HEK293T (cell line): Measurements from ENCODE around the gene NT5C3A.

Experiments
- FOXA1 ChIP-seq: fragments of 450-650 bp; IDR thresholded peaks from 2 replicates; pipeline ENCODE4 v1.6.1; 2016; ENCODE audit warnings: mild to moderate bottlenecking
- FOXK2 ChIP-seq: fragments of 450-650 bp; IDR thresholded peaks from 2 replicates; pipeline ENCODE4 v1.6.1; 2016; ENCODE audit warnings: mild to moderate bottlenecking
- L3MBTL2 ChIP-seq: fragments of 450-650 bp; conservative IDR thresholded peaks from 2 replicates; pipeline ENCODE4 v1.6.1; 2016; ENCODE audit warnings: mild to moderate bottlenecking
- NFRKB ChIP-seq: fragments of 450-650 bp; IDR thresholded peaks from 2 replicates; pipeline ENCODE4 v1.6.1; 2016; ENCODE audit warnings: mild to moderate bottlenecking, moderate library complexity
- SP1 ChIP-seq: fragments of 450-650 bp; IDR thresholded peaks from 2 replicates; pipeline ENCODE4 v1.6.1; 2017
- SUZ12 ChIP-seq: fragments of 450-650 bp; IDR thresholded peaks from 2 replicates; pipeline ENCODE4 v1.6.1; 2016; ENCODE audit warnings: mild to moderate bottlenecking
- TARDBP ChIP-seq: fragments of 450-650 bp; IDR thresholded peaks from 2 replicates; pipeline ENCODE4 v1.6.1; 2016
- ZNF384 ChIP-seq: fragments of 450-650 bp; IDR thresholded peaks from 2 replicates; pipeline ENCODE4 v1.6.1; 2016

DNA sequence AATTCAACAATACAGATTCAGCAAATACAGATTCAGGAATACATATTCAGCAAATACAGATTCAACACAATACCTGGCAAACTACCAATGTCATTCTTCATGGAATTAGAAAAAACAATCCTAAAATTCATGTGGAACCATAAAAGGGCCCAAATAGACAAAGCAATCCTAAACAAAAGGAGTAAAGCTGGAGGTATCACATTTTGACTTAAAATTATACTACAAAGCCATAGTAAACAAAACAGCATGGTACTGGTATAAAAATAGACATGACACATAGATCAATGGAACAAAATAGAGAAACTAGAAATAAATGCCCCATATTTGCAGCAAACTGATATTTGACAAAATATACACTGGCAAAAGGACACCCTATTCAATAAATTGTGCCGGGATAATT is 3.4 kb upstream of the NT5C3A start:
- no peak for TF ChIP-seq FOXA1
- no peak for TF ChIP-seq FOXK2
- TF ChIP-seq NFRKB, result no peak
- TF ChIP-seq SP1, result no peak
- TF ChIP-seq L3MBTL2, result no peak
- no peak for TF ChIP-seq ZNF384
- TF ChIP-seq TARDBP, result no peak
- no peak for TF ChIP-seq SUZ12
